Measurements from ENCODE around the gene HASPIN. TPM values are rescaled to one million over a fixed set of nuclear protein-coding genes. Genes with fewer than 3 reads are reported as not detected.

HASPIN gene
- total and polyA plus RNA-seq, 2 of the 13 experiments (the other 11 are each of a cell fraction or from before 2014, with no cell fraction given) = 2.7 to 8.1 TPM

DNA sequence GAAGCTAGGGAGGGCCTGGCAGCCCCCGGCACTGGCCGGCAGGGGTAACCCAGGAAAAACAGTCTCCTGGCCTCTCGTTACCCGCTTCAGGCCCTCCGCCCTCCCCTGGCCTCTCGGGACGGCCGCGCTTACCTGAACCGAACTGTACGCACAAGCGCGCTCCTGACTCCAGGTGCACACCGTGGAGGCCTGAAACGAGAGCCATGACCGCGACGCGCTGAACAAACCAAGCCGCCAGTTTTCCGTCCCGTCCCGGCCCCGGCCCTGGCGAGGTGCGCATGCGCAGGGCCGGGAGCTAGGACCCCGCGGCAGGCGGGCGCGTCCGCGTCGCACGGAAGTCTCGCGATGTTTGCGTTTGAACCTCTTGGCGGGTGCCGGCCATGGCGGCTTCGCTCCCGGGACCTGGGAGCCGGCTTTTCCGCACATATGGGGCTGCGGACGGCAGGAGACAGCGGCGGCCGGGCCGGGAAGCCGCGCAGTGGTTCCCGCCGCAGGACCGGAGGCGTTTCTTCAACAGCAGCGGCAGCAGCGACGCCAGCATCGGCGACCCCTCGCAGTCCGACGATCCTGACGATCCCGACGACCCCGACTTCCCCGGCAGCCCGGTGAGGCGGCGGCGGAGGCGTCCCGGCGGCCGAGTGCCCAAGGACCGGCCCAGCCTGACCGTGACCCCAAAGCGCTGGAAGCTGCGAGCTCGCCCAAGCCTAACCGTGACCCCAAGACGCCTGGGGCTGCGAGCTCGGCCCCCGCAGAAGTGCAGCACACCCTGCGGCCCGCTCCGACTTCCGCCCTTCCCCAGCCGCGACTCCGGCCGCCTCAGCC is at the start of gene HASPIN (continued):
- peak; percentile 71; the same call in 1 of the 2 replicates for TF ChIP-seq FOXC1 (CRISPR knock-in tag; IDR thresholded peaks at IDR 0.05; ENCODE audit: borderline replicate concordance)
- TF ChIP-seq, protein P1, sequence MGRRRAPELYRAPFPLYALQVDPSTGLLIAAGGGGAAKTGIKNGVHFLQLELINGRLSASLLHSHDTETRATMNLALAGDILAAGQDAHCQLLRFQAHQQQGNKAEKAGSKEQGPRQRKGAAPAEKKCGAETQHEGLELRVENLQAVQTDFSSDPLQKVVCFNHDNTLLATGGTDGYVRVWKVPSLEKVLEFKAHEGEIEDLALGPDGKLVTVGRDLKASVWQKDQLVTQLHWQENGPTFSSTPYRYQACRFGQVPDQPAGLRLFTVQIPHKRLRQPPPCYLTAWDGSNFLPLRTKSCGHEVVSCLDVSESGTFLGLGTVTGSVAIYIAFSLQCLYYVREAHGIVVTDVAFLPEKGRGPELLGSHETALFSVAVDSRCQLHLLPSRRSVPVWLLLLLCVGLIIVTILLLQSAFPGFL (CRISPR knock-in tag; IDR thresholded peaks at IDR 0.05) = no peak
- TF ChIP-seq PAX8 (CRISPR knock-in tag; IDR thresholded peaks at IDR 0.05; ENCODE audit: borderline replicate concordance) = peak; percentile 50; the same call in 1 of the 2 replicates
- TF ChIP-seq, protein P2, sequence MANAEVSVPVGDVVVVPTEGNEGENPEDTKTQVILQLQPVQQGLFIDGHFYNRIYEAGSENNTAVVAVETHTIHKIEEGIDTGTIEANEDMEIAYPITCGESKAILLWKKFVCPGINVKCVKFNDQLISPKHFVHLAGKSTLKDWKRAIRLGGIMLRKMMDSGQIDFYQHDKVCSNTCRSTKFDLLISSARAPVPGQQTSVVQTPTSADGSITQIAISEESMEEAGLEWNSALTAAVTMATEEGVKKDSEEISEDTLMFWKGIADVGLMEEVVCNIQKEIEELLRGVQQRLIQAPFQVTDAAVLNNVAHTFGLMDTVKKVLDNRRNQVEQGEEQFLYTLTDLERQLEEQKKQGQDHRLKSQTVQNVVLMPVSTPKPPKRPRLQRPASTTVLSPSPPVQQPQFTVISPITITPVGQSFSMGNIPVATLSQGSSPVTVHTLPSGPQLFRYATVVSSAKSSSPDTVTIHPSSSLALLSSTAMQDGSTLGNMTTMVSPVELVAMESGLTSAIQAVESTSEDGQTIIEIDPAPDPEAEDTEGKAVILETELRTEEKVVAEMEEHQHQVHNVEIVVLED (CRISPR knock-in tag; IDR thresholded peaks at IDR 0.05; ENCODE audit: borderline replicate concordance) = peak; percentile 91
- peak; percentile 53 for TF ChIP-seq HCFC1 (IDR thresholded peaks at IDR 0.05; ENCODE audit: low read depth, low read length)
- peak; percentile 36; the same call in 1 of the 2 replicates for TF ChIP-seq ZNF777 (CRISPR knock-in tag; IDR thresholded peaks at IDR 0.05)
- TF ChIP-seq HOXD1 (CRISPR knock-in tag; IDR thresholded peaks at IDR 0.05) = no peak
- TF ChIP-seq, protein P3, sequence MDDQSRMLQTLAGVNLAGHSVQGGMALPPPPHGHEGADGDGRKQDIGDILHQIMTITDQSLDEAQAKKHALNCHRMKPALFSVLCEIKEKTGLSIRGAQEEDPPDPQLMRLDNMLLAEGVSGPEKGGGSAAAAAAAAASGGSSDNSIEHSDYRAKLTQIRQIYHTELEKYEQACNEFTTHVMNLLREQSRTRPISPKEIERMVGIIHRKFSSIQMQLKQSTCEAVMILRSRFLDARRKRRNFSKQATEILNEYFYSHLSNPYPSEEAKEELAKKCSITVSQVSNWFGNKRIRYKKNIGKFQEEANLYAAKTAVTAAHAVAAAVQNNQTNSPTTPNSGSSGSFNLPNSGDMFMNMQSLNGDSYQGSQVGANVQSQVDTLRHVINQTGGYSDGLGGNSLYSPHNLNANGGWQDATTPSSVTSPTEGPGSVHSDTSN (CRISPR knock-in tag; IDR thresholded peaks at IDR 0.05; ENCODE audit: borderline replicate concordance) = no peak
- peak; percentile 89; the same call in 1 of the 2 replicates for TF ChIP-seq CAMTA2 (CRISPR knock-in tag; IDR thresholded peaks at IDR 0.05; ENCODE audit: borderline replicate concordance)
- TF ChIP-seq ZMYM4 (CRISPR knock-in tag; IDR thresholded peaks at IDR 0.05) = peak; percentile 100
- TF ChIP-seq, protein P4, sequence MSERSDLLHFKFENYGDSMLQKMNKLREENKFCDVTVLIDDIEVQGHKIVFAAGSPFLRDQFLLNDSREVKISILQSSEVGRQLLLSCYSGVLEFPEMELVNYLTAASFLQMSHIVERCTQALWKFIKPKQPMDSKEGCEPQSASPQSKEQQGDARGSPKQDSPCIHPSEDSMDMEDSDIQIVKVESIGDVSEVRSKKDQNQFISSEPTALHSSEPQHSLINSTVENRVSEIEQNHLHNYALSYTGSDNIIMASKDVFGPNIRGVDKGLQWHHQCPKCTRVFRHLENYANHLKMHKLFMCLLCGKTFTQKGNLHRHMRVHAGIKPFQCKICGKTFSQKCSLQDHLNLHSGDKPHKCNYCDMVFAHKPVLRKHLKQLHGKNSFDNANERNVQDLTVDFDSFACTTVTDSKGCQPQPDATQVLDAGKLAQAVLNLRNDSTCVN (CRISPR knock-in tag; IDR thresholded peaks at IDR 0.05; ENCODE audit: borderline replicate concordance) = peak; percentile 72
- peak; percentile 43; the same call in 1 of the 2 replicates for TF ChIP-seq GATAD2A (CRISPR knock-in tag; IDR thresholded peaks at IDR 0.05)
- TF ChIP-seq CBFB (CRISPR knock-in tag; IDR thresholded peaks at IDR 0.05) = peak; percentile 92
- peak; percentile 52; the same call in 1 of the 2 replicates for TF ChIP-seq PITX1 (CRISPR knock-in tag; IDR thresholded peaks at IDR 0.05)
- 0 out of 2 replicates have a peak, but pooled peaks have one; percentile 45 for TF ChIP-seq MAF1 (CRISPR knock-in tag; IDR thresholded peaks at IDR 0.05; ENCODE audit: borderline replicate concordance)
- TF ChIP-seq BHLHE40 (IDR thresholded peaks at IDR 0.05; ENCODE audit: low read length) = peak; percentile 60; the same call in 1 of the 2 replicates
- TF ChIP-seq MAFG (CRISPR knock-in tag; IDR thresholded peaks at IDR 0.05) = no peak
- peak; percentile 72; the same call in 1 of the 2 replicates for TF ChIP-seq ZZZ3 (CRISPR knock-in tag; IDR thresholded peaks at IDR 0.05; ENCODE audit: borderline replicate concordance)
- peak; percentile 75; the same call in 1 of the 2 replicates for TF ChIP-seq GLI4 (CRISPR knock-in tag; IDR thresholded peaks at IDR 0.05; ENCODE audit: borderline replicate concordance)
- TF ChIP-seq, protein P5, sequence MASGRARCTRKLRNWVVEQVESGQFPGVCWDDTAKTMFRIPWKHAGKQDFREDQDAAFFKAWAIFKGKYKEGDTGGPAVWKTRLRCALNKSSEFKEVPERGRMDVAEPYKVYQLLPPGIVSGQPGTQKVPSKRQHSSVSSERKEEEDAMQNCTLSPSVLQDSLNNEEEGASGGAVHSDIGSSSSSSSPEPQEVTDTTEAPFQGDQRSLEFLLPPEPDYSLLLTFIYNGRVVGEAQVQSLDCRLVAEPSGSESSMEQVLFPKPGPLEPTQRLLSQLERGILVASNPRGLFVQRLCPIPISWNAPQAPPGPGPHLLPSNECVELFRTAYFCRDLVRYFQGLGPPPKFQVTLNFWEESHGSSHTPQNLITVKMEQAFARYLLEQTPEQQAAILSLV (CRISPR knock-in tag; IDR thresholded peaks at IDR 0.05; ENCODE audit: borderline replicate concordance) = peak; percentile 85; the same call in 1 of the 2 replicates
- peak; percentile 91 for TF ChIP-seq ZNF605 (CRISPR knock-in tag; IDR thresholded peaks at IDR 0.05)
- peak; percentile 59 for TF ChIP-seq ZNF781 (CRISPR knock-in tag; IDR thresholded peaks at IDR 0.05; ENCODE audit: borderline replicate concordance, not compliant biosample characterization)

Data from HepG2 (cell line).